NB4 (cell line): ENCODE measurements around the gene OBSCN.

Source experiments
- CTCF ChIP-seq: IDR thresholded peaks from one replicate; pipeline ENCODE4 v1.5.1; 2012; ENCODE audit warnings: low read depth, low read length
- POLR2A ChIP-seq: IDR thresholded peaks from 2 replicates; pipeline ENCODE4 v1.6.1; 2011; ENCODE audit warnings: mild to moderate bottlenecking; ENCODE audit not compliant: insufficient read length; ENCODE audit errors: extremely low read depth

DNA sequence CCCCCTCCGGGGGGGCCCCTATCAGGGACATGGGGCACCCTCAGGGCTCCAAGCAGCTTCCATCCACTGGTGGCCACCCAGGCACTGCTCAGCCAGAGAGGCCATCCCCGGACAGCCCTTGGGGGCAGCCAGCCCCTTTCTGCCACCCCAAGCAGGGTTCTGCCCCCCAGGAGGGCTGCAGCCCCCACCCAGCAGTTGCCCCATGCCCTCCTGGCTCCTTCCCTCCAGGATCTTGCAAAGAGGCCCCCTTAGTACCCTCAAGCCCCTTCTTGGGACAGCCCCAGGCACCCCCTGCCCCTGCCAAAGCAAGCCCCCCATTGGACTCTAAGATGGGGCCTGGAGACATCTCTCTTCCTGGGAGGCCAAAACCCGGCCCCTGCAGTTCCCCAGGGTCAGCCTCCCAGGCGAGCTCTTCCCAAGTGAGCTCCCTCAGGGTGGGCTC is 163.9 kb downstream of the OBSCN start:
- TF ChIP-seq POLR2A = no peak
- no peak for TF ChIP-seq CTCF
